Ovary (tissue), 9 donors: ENCODE results near the gene EFNA5. TPM values are rescaled to one million over a fixed set of nuclear protein-coding genes. Genes with fewer than 3 reads are reported as not detected.

Experiments
- DNase-seq, 5 donors: peaks; one replicate each; pipeline ENCODE4 v3.0.0-alpha.2; 2019 to 2020
- H3K27ac ChIP-seq, 2 donors: fragments of 200-600 bp; one replicate each; pipeline versions ENCODE4 v1.5.1 to v1.8.0; 2019 to 2022
- H3K27me3 ChIP-seq: fragments of 200-600 bp; one replicate; pipeline ENCODE4 v1.8.0; 2022
- H3K36me3 ChIP-seq: fragments of 200-600 bp; sonication (generic); one replicate; pipeline ENCODE4 v1.5.1; 2019
- H3K4me1 ChIP-seq: one replicate; pipeline ENCODE4 v1.8.1; 2013; ENCODE audit warnings: mild to moderate bottlenecking, moderate library complexity; ENCODE audit not compliant: insufficient read depth
- H3K4me3 ChIP-seq: fragments of 200-600 bp; sonication (generic); one replicate; pipeline ENCODE4 v1.5.1; 2017
- H3K9me3 ChIP-seq, 2 donors: fragments of 200-600 bp in 1 of 2; sonication (generic) in 1 of 2; one replicate each; pipeline versions ENCODE4 v1.5.1 to v1.8.1; 2013 to 2019; ENCODE audit warnings: mild to moderate bottlenecking in 1 of 2, moderate library complexity in 1 of 2
- CTCF ChIP-seq, 3 donors: fragments of 450-650 bp in 2 of 3; fragments of 200-600 bp in 1 of 3; IDR thresholded peaks; one replicate each; pipeline versions ENCODE4 v1.5.1 to v1.8.0; 2016 to 2022; ENCODE audit warnings: antibody characterized with exemption in 3 of 3, mild to moderate bottlenecking in 1 of 3
- EP300 ChIP-seq: sonication (generic); formaldehyde crosslinking; IDR thresholded peaks from one replicate; pipeline ENCODE4 v1.6.1; 2017; ENCODE audit warnings: antibody characterized with exemption
- POLR2A ChIP-seq: fragments of 450-650 bp; IDR thresholded peaks from one replicate; pipeline ENCODE4 v1.6.1; 2017; ENCODE audit warnings: antibody characterized with exemption, mild to moderate bottlenecking, moderate library complexity
- WGBS, 3 donors: extraction: QIAGEN DNeasy Blood & Tissue Kit in 1 of 3; methylation state at CpG; one replicate each; pipeline versions ENCODE4 v1.1.5 to v1.1.7; 2013 to 2017; 5-methylcytosine and 5-hydroxymethylcytosine counted together
- intact Hi-C, 4 donors: fragments of 100-400 bp; cut with DNase I; formaldehyde crosslinking; loops; one replicate each; pipeline versions ENCODE4 v1.11.0 to v1.15.1; 2022 to 2023
- polyA plus RNA-seq, 2 donors: library from polyadenylated mRNA; stranded (reverse); fragments of 200-250 nt in 1 of 2; fragments of 350-450 nt in 1 of 2; fragmentation: Illumina TruSeq in 1 of 2; extraction: RNeasy Lipid Tissue Mini Kit (QIAGEN cat#74804) in 1 of 2; gene quantifications; one replicate each; pipeline ENCODE4 v1.2.3, GENCODE V29; 2013 to 2014
- total RNA-seq, 7 donors: library from RNA; depleted of rRNA in 2 of 7; stranded (reverse); fragments of >200 nt in 2 of 7; fragmentation: NEBNext Ultra II Directional in 3 of 7; extraction: Animal tissue kit (Norgen Biotek cat#: 25700) in 3 of 7; gene quantifications; one replicate each; pipeline versions ENCODE4 v1.1.0 to v1.2.4, GENCODE V29; 2016 to 2023
- donor health status: DM: no; HTN: no; CAD: no; lungs with moderate emphysema.
- donor health status: DM: no; HTN: no; CAD: no.
- donor health status: Bipolar disorder and iron deficiency.
- donor health status: DM: yes; HTN: yes; CAD: no.
- donor health status: DM: no; HTN: no; CAD: no.
- donor health status: DM: yes; HTN: yes; CAD: no.

Gene EFNA5
- total and polyA plus RNA-seq, 9 donors, result 1.5 to 20.6 (median 7.7) TPM

- WGBS, 3 donors, result 91 to 94% (median 92%) methylated on average over 3 of the region's 3 CpGs
- TF ChIP-seq POLR2A (no peak), EP300 (no peak), CTCF (IDR thresholded peaks at IDR 0.05) (no peak)
- H3K27me3 ChIP-seq, result no peaks in the 10 kb centered on the region
- H3K9me3 ChIP-seq, result no peaks in the 10 kb centered on the region
- intact Hi-C loops, result no loop called here
- no peaks in the 10 kb centered on the region for H3K4me1 ChIP-seq
- H3K36me3 ChIP-seq, result no peaks in the 10 kb centered on the region
- no peak for DNase-seq
- H3K4me3 ChIP-seq, result no peak overlapping the region
- H3K27ac ChIP-seq, result no peak overlapping the region
These were observed 307.0 kb downstream of the EFNA5 start for GRCh38 chr5:107363768-107364167.

GRCh38 chr5:107361945-107362344, 308.8 kb downstream of the EFNA5 start:
- intact Hi-C loops, result no loop called here
- TF ChIP-seq EP300, result no peak
- no peak for TF ChIP-seq CTCF (IDR thresholded peaks at IDR 0.05)
- no peak for TF ChIP-seq POLR2A
- Histone ChIP-seq H3K4me1 (no peaks in the 10 kb centered on the region), H3K27ac (no peak overlapping the region), H3K9me3 (no peaks in the 10 kb centered on the region), H3K27me3 (no peaks in the 10 kb centered on the region), H3K4me3 (no peak overlapping the region), H3K36me3 (no peaks in the 10 kb centered on the region)
- peak in 1 of 5 donors; percentile 31 for DNase-seq
- 66 to 80% (median 78%) methylated on average over 4 of the region's 4 CpGs for WGBS, 3 donors

DNA sequence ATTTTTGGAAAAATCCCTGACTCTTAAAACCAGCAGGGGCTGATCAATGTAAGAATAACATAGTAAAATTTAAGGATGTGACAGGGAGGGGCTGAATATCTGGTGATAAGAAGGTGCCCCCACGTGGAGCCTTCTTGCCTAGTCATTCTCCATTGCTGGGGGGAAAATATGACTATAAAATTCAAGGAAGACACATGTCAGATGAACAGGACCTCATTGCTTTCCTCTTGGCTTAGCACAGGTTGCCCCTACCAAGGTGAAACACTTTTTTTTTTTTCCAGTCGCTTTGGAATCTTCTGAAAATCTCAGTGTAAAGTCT, 310.9 kb downstream of the EFNA5 start:
- Histone ChIP-seq H3K27me3 (no peaks in the 10 kb centered on the region), H3K36me3 (no peaks in the 10 kb centered on the region), H3K4me3 (no peak overlapping the region), H3K9me3 (no peaks in the 10 kb centered on the region), H3K27ac (no peak overlapping the region), H3K4me1 (no peaks in the 10 kb centered on the region)
- intact Hi-C loops, result no loop called here
- 46 to 48% (median 47%) methylated on average over 2 of the region's 2 CpGs for WGBS, 3 donors
- TF ChIP-seq POLR2A (no peak), EP300 (no peak), CTCF (IDR thresholded peaks at IDR 0.05) (no peak)
- no peak for DNase-seq

GRCh38 chr5:107359033-107359915, 311.5 kb downstream of the EFNA5 start:
- TF ChIP-seq EP300, result no peak
- TF ChIP-seq CTCF (IDR thresholded peaks at IDR 0.05), result no peak
- no peak for TF ChIP-seq POLR2A
- H3K27me3 ChIP-seq, result no peaks in the 10 kb centered on the region
- H3K9me3 ChIP-seq, result no peaks in the 10 kb centered on the region
- intact Hi-C loops, result no loop called here
- WGBS, 3 donors, result 52 to 60% (median 56%) methylated on average over 6 of the region's 6 CpGs
- H3K36me3 ChIP-seq, result no peaks in the 10 kb centered on the region
- no peak for DNase-seq
- no peaks in the 10 kb centered on the region for H3K4me1 ChIP-seq
- no peak overlapping the region for H3K4me3 ChIP-seq
- no peak overlapping the region for H3K27ac ChIP-seq
